ENCODE results near the gene NTN1.

Gene NTN1

DNA sequence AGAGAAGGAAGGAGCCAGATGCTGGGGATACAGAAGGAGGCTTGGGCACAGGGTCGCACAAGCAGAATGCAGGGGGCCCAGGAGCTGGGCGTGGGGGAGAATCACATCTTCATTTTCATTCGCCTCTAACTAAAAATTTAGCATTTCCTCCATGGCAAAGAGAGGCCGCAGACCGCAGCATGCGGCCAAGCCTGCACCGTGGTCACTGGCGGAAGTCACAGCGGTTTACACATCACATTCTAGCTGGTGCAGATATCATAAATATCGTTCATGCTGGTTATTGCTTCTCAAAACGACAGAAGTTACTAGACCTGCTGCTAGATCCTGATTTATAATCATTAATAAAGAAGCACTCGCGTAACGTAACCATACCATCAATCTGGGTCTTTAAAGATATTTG is 162.0 kb downstream of the NTN1 start:
- no peak overlapping the region for H3K27ac ChIP-seq (ENCODE audit: low read depth, low read length)
- DNase-seq: no peak
- H3K4me3 ChIP-seq (ENCODE audit: low read depth, low read length): no peak overlapping the region

DNA sequence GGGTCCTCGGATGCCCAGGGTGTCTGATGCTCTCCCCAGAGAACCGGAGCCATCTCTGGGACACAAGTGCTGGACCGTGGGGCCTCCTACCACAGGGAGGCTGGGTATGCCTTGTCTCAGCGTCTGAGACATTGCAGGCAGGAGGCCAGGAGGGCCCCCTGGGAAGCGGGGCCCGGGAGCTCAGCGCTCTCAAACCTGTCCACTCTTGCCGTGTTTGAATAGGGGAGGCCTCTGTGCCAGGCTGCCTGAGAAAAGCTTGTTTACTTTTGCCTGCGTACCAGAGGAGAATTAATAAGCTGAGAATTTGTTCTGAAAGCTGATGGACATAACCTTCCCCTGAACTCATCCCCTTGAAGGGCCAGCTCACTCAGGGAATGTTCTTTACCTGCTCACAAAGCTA is 163.8 kb downstream of the NTN1 start:
- WGBS (ENCODE audit: extremely low coverage, insufficient coverage, insufficient read length): no CpG with 5 or more reads among the region's 9 CpGs

More for the DNA sequence above, 162.0 kb downstream of the NTN1 start:
- no peak overlapping the region for H3K23ac ChIP-seq (ENCODE audit: low read length)
- no peaks in the 10 kb centered on the region for H3K79me1 ChIP-seq (ENCODE audit: low read length)
- H3K14ac ChIP-seq (ENCODE audit: low read length): no peak overlapping the region
- H3K79me2 ChIP-seq (ENCODE audit: control insufficient read depth, insufficient read depth, low read length, poor library complexity): no peaks in the 10 kb centered on the region
- no peak overlapping the region for H4K8ac ChIP-seq (ENCODE audit: low read depth, low read length)
- H3K18ac ChIP-seq (ENCODE audit: low read length): no peak overlapping the region
- H2AK5ac ChIP-seq (ENCODE audit: low read length): no peak overlapping the region
- no peak overlapping the region for H2BK120ac ChIP-seq (ENCODE audit: insufficient read depth, low read length, poor library complexity)
- H2AFZ ChIP-seq (ENCODE audit: insufficient read depth, low read length, poor library complexity): no peak overlapping the region
- no peak overlapping the region for H2BK12ac ChIP-seq (ENCODE audit: low read length)
- no peak overlapping the region for H3K4ac ChIP-seq (ENCODE audit: low read depth, low read length)
- peaks cover 3% of the 10 kb centered on the region for H3K9me3 ChIP-seq (ENCODE audit: insufficient read depth, low read depth, low read length)
- no peak overlapping the region for H4K12ac ChIP-seq (ENCODE audit: low read depth, low read length)
- H3K27me3 ChIP-seq (ENCODE audit: insufficient read depth, low read length): no peaks in the 10 kb centered on the region
- H3K4me1 ChIP-seq (ENCODE audit: control insufficient read depth in 1 of 2, insufficient read depth in 2 of 2, low read length in 2 of 2): peaks cover 0 to 4% of the 10 kb centered on the region in 2 experiments
- no peaks in the 10 kb centered on the region for H3K36me3 ChIP-seq (ENCODE audit: control insufficient read depth in 1 of 2, insufficient read depth in 2 of 2, low read length in 2 of 2)
- no peak overlapping the region for H2BK5ac ChIP-seq (ENCODE audit: low read depth, low read length, poor library complexity)
- no peak overlapping the region for H3K9ac ChIP-seq (ENCODE audit: low read length)
- WGBS (ENCODE audit: extremely low coverage, insufficient coverage, insufficient read length): no CpG with 5 or more reads among the region's 14 CpGs
- H3K4me2 ChIP-seq (ENCODE audit: low read length): no peak overlapping the region
- no peak overlapping the region for H4K91ac ChIP-seq (ENCODE audit: low read depth, low read length)

DNA sequence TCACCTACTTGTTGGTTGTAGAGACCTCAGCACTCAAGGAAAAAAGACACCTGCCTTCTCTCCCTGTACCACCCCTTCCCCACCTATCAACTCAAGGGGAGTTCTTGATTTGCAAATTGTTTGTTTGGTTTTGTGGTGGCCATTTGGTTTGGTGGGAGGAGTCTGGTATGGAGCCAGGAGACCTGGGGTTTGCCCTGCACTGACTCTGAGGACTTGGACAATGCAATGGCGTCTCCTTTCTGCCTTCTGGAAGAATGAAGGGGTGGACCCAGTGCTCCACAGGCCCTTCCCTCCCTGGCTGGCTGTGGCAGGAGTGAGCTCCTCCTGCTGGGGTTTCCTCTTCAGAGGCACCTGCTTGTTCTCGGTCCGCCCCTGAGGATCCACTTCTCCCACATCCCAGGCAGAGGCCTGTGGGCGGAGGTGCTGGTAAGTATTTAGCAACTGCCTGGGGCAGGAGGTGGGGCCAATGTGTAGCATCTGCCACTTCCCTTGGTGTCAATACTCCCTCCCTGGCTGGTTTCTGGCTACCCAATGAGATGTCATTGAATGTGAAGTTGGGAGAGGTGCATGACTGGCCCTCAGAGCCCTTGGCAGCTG is 164.5 kb downstream of the NTN1 start:
- Histone ChIP-seq H3K27me3 (ENCODE audit: insufficient read depth, low read length) (no peaks in the 10 kb centered on the region), H4K91ac (ENCODE audit: low read depth, low read length) (no peak overlapping the region), H3K36me3 (ENCODE audit: control insufficient read depth in 1 of 2, insufficient read depth in 2 of 2, low read length in 2 of 2) (no peaks in the 10 kb centered on the region), H2BK12ac (ENCODE audit: low read length) (no peak overlapping the region), H3K18ac (ENCODE audit: low read length) (no peak overlapping the region), H3K14ac (ENCODE audit: low read length) (no peak overlapping the region), H2BK5ac (ENCODE audit: low read depth, low read length, poor library complexity) (no peak overlapping the region), H2AFZ (ENCODE audit: insufficient read depth, low read length, poor library complexity) (no peak overlapping the region), H3K4me3 (ENCODE audit: low read depth, low read length) (no peak overlapping the region), H3K79me1 (ENCODE audit: low read length) (no peaks in the 10 kb centered on the region), H4K8ac (ENCODE audit: low read depth, low read length) (no peak overlapping the region), H3K27ac (ENCODE audit: low read depth, low read length) (no peak overlapping the region), H3K79me2 (ENCODE audit: control insufficient read depth, insufficient read depth, low read length, poor library complexity) (no peaks in the 10 kb centered on the region), H3K4me1 (ENCODE audit: control insufficient read depth in 1 of 2, insufficient read depth in 2 of 2, low read length in 2 of 2) (no peaks in the 10 kb centered on the region), H2AK5ac (ENCODE audit: low read length) (no peak overlapping the region), H2BK120ac (ENCODE audit: insufficient read depth, low read length, poor library complexity) (no peak overlapping the region), H3K23ac (ENCODE audit: low read length) (no peak overlapping the region), H3K9ac (ENCODE audit: low read length) (no peak overlapping the region), H3K4me2 (ENCODE audit: low read length) (no peak overlapping the region), H3K9me3 (ENCODE audit: insufficient read depth, low read depth, low read length) (peaks cover 3% of the 10 kb centered on the region), H4K12ac (ENCODE audit: low read depth, low read length) (no peak overlapping the region), H3K4ac (ENCODE audit: low read depth, low read length) (no peak overlapping the region)
- WGBS (ENCODE audit: extremely low coverage, insufficient coverage, insufficient read length): no CpG with 5 or more reads among the region's 4 CpGs
- no peak for DNase-seq

More for the DNA sequence above, 163.8 kb downstream of the NTN1 start:
- Histone ChIP-seq H3K27ac (ENCODE audit: low read depth, low read length) (no peak overlapping the region), H3K18ac (ENCODE audit: low read length) (no peak overlapping the region), H3K23ac (ENCODE audit: low read length) (no peak overlapping the region), H3K4me2 (ENCODE audit: low read length) (no peak overlapping the region), H2BK5ac (ENCODE audit: low read depth, low read length, poor library complexity) (no peak overlapping the region), H3K9ac (ENCODE audit: low read length) (no peak overlapping the region), H3K4me3 (ENCODE audit: low read depth, low read length) (no peak overlapping the region), H3K79me2 (ENCODE audit: control insufficient read depth, insufficient read depth, low read length, poor library complexity) (no peaks in the 10 kb centered on the region), H3K4ac (ENCODE audit: low read depth, low read length) (no peak overlapping the region), H3K79me1 (ENCODE audit: low read length) (no peaks in the 10 kb centered on the region), H3K36me3 (ENCODE audit: control insufficient read depth in 1 of 2, insufficient read depth in 2 of 2, low read length in 2 of 2) (no peaks in the 10 kb centered on the region), H2BK120ac (ENCODE audit: insufficient read depth, low read length, poor library complexity) (no peak overlapping the region), H3K14ac (ENCODE audit: low read length) (no peak overlapping the region), H3K9me3 (ENCODE audit: insufficient read depth, low read depth, low read length) (peaks cover 3% of the 10 kb centered on the region), H3K4me1 (ENCODE audit: control insufficient read depth in 1 of 2, insufficient read depth in 2 of 2, low read length in 2 of 2) (no peaks in the 10 kb centered on the region), H2AFZ (ENCODE audit: insufficient read depth, low read length, poor library complexity) (no peak overlapping the region), H2BK12ac (ENCODE audit: low read length) (no peak overlapping the region), H4K91ac (ENCODE audit: low read depth, low read length) (no peak overlapping the region), H4K8ac (ENCODE audit: low read depth, low read length) (no peak overlapping the region), H3K27me3 (ENCODE audit: insufficient read depth, low read length) (no peaks in the 10 kb centered on the region), H4K12ac (ENCODE audit: low read depth, low read length) (no peak overlapping the region), H2AK5ac (ENCODE audit: low read length) (no peak overlapping the region)
- no peak for DNase-seq

DNA sequence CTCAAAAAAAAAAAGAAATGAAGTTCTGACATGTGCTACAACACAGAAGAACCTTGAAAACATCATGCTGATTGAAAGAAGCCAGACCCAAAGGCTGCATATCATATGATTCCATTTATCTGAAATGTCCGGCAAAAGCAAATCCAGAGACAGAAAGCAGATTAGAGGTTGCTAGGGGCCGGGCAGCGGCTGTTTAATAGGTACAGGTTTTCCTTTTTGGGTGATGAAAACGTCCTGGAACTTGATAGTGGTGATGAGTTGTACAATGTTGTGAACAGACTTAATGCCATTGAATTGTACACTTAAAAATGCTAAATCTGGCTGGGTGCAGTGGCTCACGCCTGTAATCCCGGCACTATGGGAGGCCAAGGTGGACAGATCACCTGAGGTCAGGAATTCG is 166.5 kb downstream of the NTN1 start:
- H3K36me3 ChIP-seq (ENCODE audit: control insufficient read depth in 1 of 2, insufficient read depth in 2 of 2, low read length in 2 of 2): no peaks in the 10 kb centered on the region
- H3K4ac ChIP-seq (ENCODE audit: low read depth, low read length): no peak overlapping the region
- H3K9me3 ChIP-seq (ENCODE audit: insufficient read depth, low read depth, low read length): peaks cover 3% of the 10 kb centered on the region
- H3K14ac ChIP-seq (ENCODE audit: low read length): no peak overlapping the region
- no peak for DNase-seq
- no peaks in the 10 kb centered on the region for H3K79me2 ChIP-seq (ENCODE audit: control insufficient read depth, insufficient read depth, low read length, poor library complexity)
- H3K27ac ChIP-seq (ENCODE audit: low read depth, low read length): no peak overlapping the region
- no peak overlapping the region for H3K23ac ChIP-seq (ENCODE audit: low read length)
- no peak overlapping the region for H2BK12ac ChIP-seq (ENCODE audit: low read length)
- no peak overlapping the region for H4K12ac ChIP-seq (ENCODE audit: low read depth, low read length)
- no peak overlapping the region for H3K4me2 ChIP-seq (ENCODE audit: low read length)
- no peak overlapping the region for H4K8ac ChIP-seq (ENCODE audit: low read depth, low read length)
- no peak overlapping the region for H2BK5ac ChIP-seq (ENCODE audit: low read depth, low read length, poor library complexity)
- H2BK120ac ChIP-seq (ENCODE audit: insufficient read depth, low read length, poor library complexity): no peak overlapping the region
- no CpG with 5 or more reads among the region's 7 CpGs for WGBS (ENCODE audit: extremely low coverage, insufficient coverage, insufficient read length)
- H3K18ac ChIP-seq (ENCODE audit: low read length): no peak overlapping the region
- no peaks in the 10 kb centered on the region for H3K27me3 ChIP-seq (ENCODE audit: insufficient read depth, low read length)
- no peak overlapping the region for H3K4me3 ChIP-seq (ENCODE audit: low read depth, low read length)
- no peaks in the 10 kb centered on the region for H3K79me1 ChIP-seq (ENCODE audit: low read length)
- no peak overlapping the region for H2AFZ ChIP-seq (ENCODE audit: insufficient read depth, low read length, poor library complexity)
- H2AK5ac ChIP-seq (ENCODE audit: low read length): no peak overlapping the region
- no peak overlapping the region for H3K9ac ChIP-seq (ENCODE audit: low read length)
- H3K4me1 ChIP-seq (ENCODE audit: control insufficient read depth in 1 of 2, insufficient read depth in 2 of 2, low read length in 2 of 2): no peaks in the 10 kb centered on the region
- no peak overlapping the region for H4K91ac ChIP-seq (ENCODE audit: low read depth, low read length)
